ENCODE measurements around the gene C16orf96.
A peak's percentile ranks its signal among the peaks of the same experiment; 100 is the strongest.

C16orf96 gene

GRCh38 chr16:4514606-4515005 is 41.5 kb upstream of the C16orf96 start:
- Histone ChIP-seq H3K4me3 (ENCODE audit: low read length) (no peak overlapping the region), H3K9me3 (ENCODE audit: control insufficient read depth, low read length) (no peaks in the 10 kb centered on the region), H3K36me3 (ENCODE audit: control insufficient read depth, insufficient read depth, low read length) (peaks cover 11% of the 10 kb centered on the region), H3K27me3 (ENCODE audit: control insufficient read depth, insufficient read depth, low read length) (no peaks in the 10 kb centered on the region), H3K9ac (ENCODE audit: low read length) (peak overlapping the region; percentile 24), H3K4me1 (ENCODE audit: control insufficient read depth, insufficient read depth, low read length) (peaks cover 18% of the 10 kb centered on the region)

GRCh38 chr16:4515611-4516233 is 40.4 kb upstream of the C16orf96 start:
- Histone ChIP-seq H3K9me3 (ENCODE audit: control insufficient read depth, low read length) (no peaks in the 10 kb centered on the region), H3K4me3 (ENCODE audit: low read length) (no peak overlapping the region), H3K9ac (ENCODE audit: low read length) (no peak overlapping the region), H3K4me1 (ENCODE audit: control insufficient read depth, insufficient read depth, low read length) (peaks cover 18% of the 10 kb centered on the region), H3K36me3 (ENCODE audit: control insufficient read depth, insufficient read depth, low read length) (peaks cover 5% of the 10 kb centered on the region), H3K27me3 (ENCODE audit: control insufficient read depth, insufficient read depth, low read length) (no peaks in the 10 kb centered on the region)

GRCh38 chr16:4517812-4518680 is 38.1 kb upstream of the C16orf96 start:
- Histone ChIP-seq H3K9ac (ENCODE audit: low read length) (no peak overlapping the region), H3K4me3 (ENCODE audit: low read length) (no peak overlapping the region), H3K4me1 (ENCODE audit: control insufficient read depth, insufficient read depth, low read length) (peaks cover 6% of the 10 kb centered on the region)

GRCh38 chr16:4519274-4520058 is 36.7 kb upstream of the C16orf96 start:
- Histone ChIP-seq H3K27me3 (ENCODE audit: control insufficient read depth, insufficient read depth, low read length) (no peaks in the 10 kb centered on the region), H3K9me3 (ENCODE audit: control insufficient read depth, low read length) (no peaks in the 10 kb centered on the region), H3K4me3 (ENCODE audit: low read length) (no peak overlapping the region), H3K36me3 (ENCODE audit: control insufficient read depth, insufficient read depth, low read length) (no peaks in the 10 kb centered on the region), H3K4me1 (ENCODE audit: control insufficient read depth, insufficient read depth, low read length) (no peaks in the 10 kb centered on the region), H3K9ac (ENCODE audit: low read length) (no peak overlapping the region)

More at GRCh38 chr16:4517812-4518680, 38.1 kb upstream of the C16orf96 start:
- no peaks in the 10 kb centered on the region for H3K9me3 ChIP-seq (ENCODE audit: control insufficient read depth, low read length)
- no peaks in the 10 kb centered on the region for H3K36me3 ChIP-seq (ENCODE audit: control insufficient read depth, insufficient read depth, low read length)
- H3K27me3 ChIP-seq (ENCODE audit: control insufficient read depth, insufficient read depth, low read length), result no peaks in the 10 kb centered on the region

- Histone ChIP-seq H3K9ac (ENCODE audit: low read length) (no peak overlapping the region), H3K27me3 (ENCODE audit: control insufficient read depth, insufficient read depth, low read length) (no peaks in the 10 kb centered on the region), H3K4me3 (ENCODE audit: low read length) (no peak overlapping the region), H3K9me3 (ENCODE audit: control insufficient read depth, low read length) (no peaks in the 10 kb centered on the region), H3K4me1 (ENCODE audit: control insufficient read depth, insufficient read depth, low read length) (peaks cover 5% of the 10 kb centered on the region), H3K36me3 (ENCODE audit: control insufficient read depth, insufficient read depth, low read length) (no peaks in the 10 kb centered on the region)
These were observed 35.2 kb upstream of the C16orf96 start for GRCh38 chr16:4520913-4521312.

GRCh38 chr16:4522051-4522581 is 34.0 kb upstream of the C16orf96 start:
- no peaks in the 10 kb centered on the region for H3K9me3 ChIP-seq (ENCODE audit: control insufficient read depth, low read length)
- H3K4me1 ChIP-seq (ENCODE audit: control insufficient read depth, insufficient read depth, low read length), result peaks cover 5% of the 10 kb centered on the region
- no peak overlapping the region for H3K9ac ChIP-seq (ENCODE audit: low read length)
- no peaks in the 10 kb centered on the region for H3K36me3 ChIP-seq (ENCODE audit: control insufficient read depth, insufficient read depth, low read length)
- H3K4me3 ChIP-seq (ENCODE audit: low read length), result no peak overlapping the region
- no peaks in the 10 kb centered on the region for H3K27me3 ChIP-seq (ENCODE audit: control insufficient read depth, insufficient read depth, low read length)

- H3K4me3 ChIP-seq (ENCODE audit: low read length), result no peak overlapping the region
- H3K27me3 ChIP-seq (ENCODE audit: control insufficient read depth, insufficient read depth, low read length), result no peaks in the 10 kb centered on the region
- H3K36me3 ChIP-seq (ENCODE audit: control insufficient read depth, insufficient read depth, low read length), result no peaks in the 10 kb centered on the region
- peaks cover 5% of the 10 kb centered on the region for H3K4me1 ChIP-seq (ENCODE audit: control insufficient read depth, insufficient read depth, low read length)
- no peaks in the 10 kb centered on the region for H3K9me3 ChIP-seq (ENCODE audit: control insufficient read depth, low read length)
- no peak overlapping the region for H3K9ac ChIP-seq (ENCODE audit: low read length)
These were observed 32.5 kb upstream of the C16orf96 start for GRCh38 chr16:4523686-4524085.

GRCh38 chr16:4524571-4524970 is 31.6 kb upstream of the C16orf96 start:
- peaks cover 5% of the 10 kb centered on the region for H3K4me1 ChIP-seq (ENCODE audit: control insufficient read depth, insufficient read depth, low read length)
- H3K36me3 ChIP-seq (ENCODE audit: control insufficient read depth, insufficient read depth, low read length), result no peaks in the 10 kb centered on the region
- H3K27me3 ChIP-seq (ENCODE audit: control insufficient read depth, insufficient read depth, low read length), result no peaks in the 10 kb centered on the region
- H3K9ac ChIP-seq (ENCODE audit: low read length), result no peak overlapping the region
- no peaks in the 10 kb centered on the region for H3K9me3 ChIP-seq (ENCODE audit: control insufficient read depth, low read length)
- H3K4me3 ChIP-seq (ENCODE audit: low read length), result no peak overlapping the region

GRCh38 chr16:4525069-4525468 is 31.1 kb upstream of the C16orf96 start:
- Histone ChIP-seq H3K36me3 (ENCODE audit: control insufficient read depth, insufficient read depth, low read length) (no peaks in the 10 kb centered on the region), H3K9me3 (ENCODE audit: control insufficient read depth, low read length) (no peaks in the 10 kb centered on the region), H3K4me1 (ENCODE audit: control insufficient read depth, insufficient read depth, low read length) (peaks cover 5% of the 10 kb centered on the region), H3K4me3 (ENCODE audit: low read length) (no peak overlapping the region), H3K9ac (ENCODE audit: low read length) (no peak overlapping the region), H3K27me3 (ENCODE audit: control insufficient read depth, insufficient read depth, low read length) (no peaks in the 10 kb centered on the region)

GRCh38 chr16:4525634-4526277 is 30.4 kb upstream of the C16orf96 start:
- H3K4me1 ChIP-seq (ENCODE audit: control insufficient read depth, insufficient read depth, low read length), result peaks cover 5% of the 10 kb centered on the region
- H3K9ac ChIP-seq (ENCODE audit: low read length), result no peak overlapping the region
- no peaks in the 10 kb centered on the region for H3K9me3 ChIP-seq (ENCODE audit: control insufficient read depth, low read length)

More at GRCh38 chr16:4525634-4526277, 30.4 kb upstream of the C16orf96 start:
- no peak overlapping the region for H3K4me3 ChIP-seq (ENCODE audit: low read length)
- H3K27me3 ChIP-seq (ENCODE audit: control insufficient read depth, insufficient read depth, low read length), result no peaks in the 10 kb centered on the region
- H3K36me3 ChIP-seq (ENCODE audit: control insufficient read depth, insufficient read depth, low read length), result no peaks in the 10 kb centered on the region

Measured in mucosa of stomach (tissue), 1 donor.